ENCODE results near the gene SLC35D3. TPM values are rescaled to one million over a fixed set of nuclear protein-coding genes. Genes with fewer than 3 reads are reported as not detected.
"Not testable (repeated sequence)": the region's sequence is repeated elsewhere in the genome, so short reads cannot be mapped to it uniquely, and the experiment has no call there.

Gene SLC35D3
- polyA plus RNA-seq, 3 donors: not detected

- Histone ChIP-seq H3K27me3 (ENCODE audit: control insufficient read depth in 2 of 2, insufficient read depth in 2 of 2, low read length in 2 of 2) (peaks cover 0 to 5% of the 10 kb centered on the region in 2 donors), H3K36me3 (replicated peaks in 1 of 2; ENCODE audit: control insufficient read depth in 1 of 2, insufficient read depth in 2 of 2, low read length in 2 of 2) (no peaks in the 10 kb centered on the region), H3K9me3 (replicated peaks in 1 of 2; ENCODE audit: control insufficient read depth in 1 of 2, insufficient read depth in 1 of 2, low read length in 2 of 2) (no peaks in the 10 kb centered on the region), H3K9ac (ENCODE audit: insufficient read depth, low read length, poor library complexity, severe bottlenecking) (no peak overlapping the region), H3K79me2 (ENCODE audit: insufficient read depth, low read length) (no peaks in the 10 kb centered on the region), H2AFZ (ENCODE audit: insufficient read depth, low read depth, low read length, poor library complexity, severe bottlenecking) (no peak overlapping the region), H3K4me3 (replicated peaks in 1 of 3; ENCODE audit: low read depth in 2 of 3, low read length in 3 of 3) (no peak overlapping the region), H3K4me2 (replicated peaks; ENCODE audit: extremely low read depth, low read length, poor library complexity, severe bottlenecking) (no peak overlapping the region), H4K20me1 (ENCODE audit: insufficient read depth, low read length) (no peaks in the 10 kb centered on the region), H3K4me1 (ENCODE audit: control insufficient read depth in 1 of 2, insufficient read depth in 2 of 2, low read length in 2 of 2) (no peaks in the 10 kb centered on the region), H3K27ac (ENCODE audit: low read depth in 1 of 2, low read length in 2 of 2) (no peak overlapping the region)
- Mint-ChIP-seq H3K27me3 (ENCODE audit: low read depth in 3 of 3) (peaks cover 10 to 38% (median 12%) of the 10 kb centered on the region in 3 donors), H3K36me3 (no peaks in the 10 kb centered on the region), H3K4me3 (no peak overlapping the region), H3K9me3 (no peaks in the 10 kb centered on the region), H3K27ac (no peak overlapping the region), H3K4me1 (peaks cover 3% of the 10 kb centered on the region)
- 86% methylated on average over 1 of the region's 4 CpGs for WGBS (ENCODE audit: insufficient coverage)
- DNase-seq: no peak
- intact Hi-C loops (cut with micrococcal nuclease): loop anchor here (2.0 to 5.0 kb wide), 2 partner anchors 671 to 672 kb away; no protein-coding TSS in a partner anchor
- TF ChIP-seq CTCF (IDR thresholded peaks at IDR 0.05): no peak
These were observed 47.8 kb downstream of the SLC35D3 start for GRCh38 chr6:136969930-136970329.

GRCh38 chr6:136971609-136972008 lies 49.5 kb downstream of the SLC35D3 start:
- Histone ChIP-seq H3K9ac (ENCODE audit: insufficient read depth, low read length, poor library complexity, severe bottlenecking) (no peak overlapping the region), H2AFZ (ENCODE audit: insufficient read depth, low read depth, low read length, poor library complexity, severe bottlenecking) (no peak overlapping the region), H3K9me3 (replicated peaks in 1 of 2; ENCODE audit: control insufficient read depth in 1 of 2, insufficient read depth in 1 of 2, low read length in 2 of 2) (no peaks in the 10 kb centered on the region), H3K27ac (ENCODE audit: low read depth in 1 of 2, low read length in 2 of 2) (no peak overlapping the region), H3K27me3 (ENCODE audit: control insufficient read depth in 2 of 2, insufficient read depth in 2 of 2, low read length in 2 of 2) (peaks cover 0 to 2% of the 10 kb centered on the region in 2 donors), H3K4me1 (ENCODE audit: control insufficient read depth in 1 of 2, insufficient read depth in 2 of 2, low read length in 2 of 2) (no peaks in the 10 kb centered on the region), H3K4me2 (replicated peaks; ENCODE audit: extremely low read depth, low read length, poor library complexity, severe bottlenecking) (no peak overlapping the region), H4K20me1 (ENCODE audit: insufficient read depth, low read length) (no peaks in the 10 kb centered on the region), H3K36me3 (replicated peaks in 1 of 2; ENCODE audit: control insufficient read depth in 1 of 2, insufficient read depth in 2 of 2, low read length in 2 of 2) (no peaks in the 10 kb centered on the region), H3K4me3 (replicated peaks in 1 of 3; ENCODE audit: low read depth in 2 of 3, low read length in 3 of 3) (no peak overlapping the region), H3K79me2 (ENCODE audit: insufficient read depth, low read length) (no peaks in the 10 kb centered on the region)
- Mint-ChIP-seq H3K27ac (no peak overlapping the region), H3K9me3 (no peaks in the 10 kb centered on the region), H3K4me1 (peaks cover 5% of the 10 kb centered on the region), H3K36me3 (no peaks in the 10 kb centered on the region), H3K27me3 (ENCODE audit: low read depth in 3 of 3) (peaks cover 6 to 28% (median 12%) of the 10 kb centered on the region in 3 donors), H3K4me3 (no peak overlapping the region)
- DNase-seq: no peak
- intact Hi-C loops (cut with micrococcal nuclease): no loop called here
- 90% methylated on average over 5 of the region's 6 CpGs for WGBS (ENCODE audit: insufficient coverage)
- TF ChIP-seq CTCF (IDR thresholded peaks at IDR 0.05): no peak

GRCh38 chr6:136973781-136974180 lies 51.7 kb downstream of the SLC35D3 start:
- H3K9me3 Mint-ChIP-seq; DNase-seq; H3K79me2 ChIP-seq (ENCODE audit: insufficient read depth, low read length); H3K27ac Mint-ChIP-seq; intact Hi-C loops (cut with micrococcal nuclease); H3K4me2 ChIP-seq (replicated peaks; ENCODE audit: extremely low read depth, low read length, poor library complexity, severe bottlenecking); H3K9me3 ChIP-seq (replicated peaks in 1 of 2; ENCODE audit: control insufficient read depth in 1 of 2, insufficient read depth in 1 of 2, low read length in 2 of 2); H3K36me3 ChIP-seq (replicated peaks in 1 of 2; ENCODE audit: control insufficient read depth in 1 of 2, insufficient read depth in 2 of 2, low read length in 2 of 2); H3K27ac ChIP-seq (ENCODE audit: low read depth in 1 of 2, low read length in 2 of 2); H3K4me3 Mint-ChIP-seq; H3K4me1 Mint-ChIP-seq; H3K4me3 ChIP-seq (replicated peaks in 1 of 3; ENCODE audit: low read depth in 2 of 3, low read length in 3 of 3); H3K9ac ChIP-seq (ENCODE audit: insufficient read depth, low read length, poor library complexity, severe bottlenecking); H4K20me1 ChIP-seq (ENCODE audit: insufficient read depth, low read length); H3K36me3 Mint-ChIP-seq; H3K27me3 ChIP-seq (ENCODE audit: control insufficient read depth in 2 of 2, insufficient read depth in 2 of 2, low read length in 2 of 2); H2AFZ ChIP-seq (ENCODE audit: insufficient read depth, low read depth, low read length, poor library complexity, severe bottlenecking); H3K4me1 ChIP-seq (ENCODE audit: control insufficient read depth in 1 of 2, insufficient read depth in 2 of 2, low read length in 2 of 2): not testable (repeated sequence)
- 93% methylated on average over 7 of the region's 8 CpGs for WGBS (ENCODE audit: insufficient coverage)
- H3K27me3 Mint-ChIP-seq (ENCODE audit: low read depth in 3 of 3): peaks cover 4 to 28% (median 16%) of the 10 kb centered on the region in 3 donors
